ENCODE measurements around the gene SLC35F1. TPM values are rescaled to one million over a fixed set of nuclear protein-coding genes. Genes with fewer than 3 reads are reported as not detected.

The SLC35F1 gene
- total RNA-seq, 3 donors from 2014 or later = 0.23 to 6.1 (median 0.29) TPM

- no peaks in the 10 kb centered on the region for H3K4me1 ChIP-seq (ENCODE audit: low read depth)
- intact Hi-C loops (cut with DNase I, micrococcal nuclease) = no loop called here
- ATAC-seq (no peak), DNase-seq (no peak)
- no peaks in the 10 kb centered on the region for H3K9me3 ChIP-seq
- H3K36me3 ChIP-seq (ENCODE audit: low read depth) = no peaks in the 10 kb centered on the region
- TF ChIP-seq, protein P1, sequence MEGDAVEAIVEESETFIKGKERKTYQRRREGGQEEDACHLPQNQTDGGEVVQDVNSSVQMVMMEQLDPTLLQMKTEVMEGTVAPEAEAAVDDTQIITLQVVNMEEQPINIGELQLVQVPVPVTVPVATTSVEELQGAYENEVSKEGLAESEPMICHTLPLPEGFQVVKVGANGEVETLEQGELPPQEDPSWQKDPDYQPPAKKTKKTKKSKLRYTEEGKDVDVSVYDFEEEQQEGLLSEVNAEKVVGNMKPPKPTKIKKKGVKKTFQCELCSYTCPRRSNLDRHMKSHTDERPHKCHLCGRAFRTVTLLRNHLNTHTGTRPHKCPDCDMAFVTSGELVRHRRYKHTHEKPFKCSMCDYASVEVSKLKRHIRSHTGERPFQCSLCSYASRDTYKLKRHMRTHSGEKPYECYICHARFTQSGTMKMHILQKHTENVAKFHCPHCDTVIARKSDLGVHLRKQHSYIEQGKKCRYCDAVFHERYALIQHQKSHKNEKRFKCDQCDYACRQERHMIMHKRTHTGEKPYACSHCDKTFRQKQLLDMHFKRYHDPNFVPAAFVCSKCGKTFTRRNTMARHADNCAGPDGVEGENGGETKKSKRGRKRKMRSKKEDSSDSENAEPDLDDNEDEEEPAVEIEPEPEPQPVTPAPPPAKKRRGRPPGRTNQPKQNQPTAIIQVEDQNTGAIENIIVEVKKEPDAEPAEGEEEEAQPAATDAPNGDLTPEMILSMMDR (IDR thresholded peaks at IDR 0.05) = no peak
- no peak overlapping the region for H3K4me3 ChIP-seq
Observed at GRCh38 chr6:118101831-118102345, 194.8 kb downstream of the SLC35F1 start.

DNA sequence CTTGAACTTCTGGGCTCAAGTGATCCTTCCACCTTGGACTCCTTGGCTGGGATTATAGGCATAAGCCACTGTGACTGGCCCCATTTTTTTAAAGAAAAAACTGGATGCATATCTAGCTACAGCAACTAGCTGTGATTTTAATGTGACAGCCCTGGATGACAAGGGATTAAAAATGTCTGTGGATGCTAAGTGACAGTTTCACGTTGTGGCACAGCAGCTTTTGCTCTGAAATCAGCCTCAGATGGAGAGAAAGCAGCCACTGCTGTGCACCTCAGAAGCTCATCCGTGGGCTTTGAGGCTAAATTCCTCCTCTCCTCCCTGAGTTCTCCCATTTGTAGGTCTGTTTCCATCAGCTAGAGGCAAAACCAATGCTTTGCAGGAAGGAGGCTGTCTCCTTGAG lies 195.3 kb downstream of the SLC35F1 start:
- TF ChIP-seq, protein P1 (IDR thresholded peaks at IDR 0.05) = no peak
- DNase-seq = no peak

GRCh38 chr6:118103381-118104146 lies 196.5 kb downstream of the SLC35F1 start:
- ATAC-seq = no peak
- intact Hi-C loops (cut with DNase I, micrococcal nuclease) = no loop called here
- H3K4me1 ChIP-seq (ENCODE audit: low read depth) = no peaks in the 10 kb centered on the region
- no peaks in the 10 kb centered on the region for H3K9me3 ChIP-seq
- TF ChIP-seq, protein P1 (IDR thresholded peaks at IDR 0.05) = no peak
- no peak for DNase-seq
- H3K36me3 ChIP-seq (ENCODE audit: low read depth) = no peaks in the 10 kb centered on the region
- H3K4me3 ChIP-seq = no peak overlapping the region

More for the DNA sequence above, 195.3 kb downstream of the SLC35F1 start:
- H3K9me3 ChIP-seq = no peaks in the 10 kb centered on the region
- intact Hi-C loops (cut with DNase I, micrococcal nuclease) = no loop called here
- no peaks in the 10 kb centered on the region for H3K36me3 ChIP-seq (ENCODE audit: low read depth)
- H3K4me1 ChIP-seq (ENCODE audit: low read depth) = no peaks in the 10 kb centered on the region
- no peak overlapping the region for H3K4me3 ChIP-seq
- no peak for ATAC-seq

GRCh38 chr6:118122161-118122725 lies 215.2 kb downstream of the SLC35F1 start:
- no peak for ATAC-seq
- TF ChIP-seq, protein P1 (IDR thresholded peaks at IDR 0.05) = no peak
- Histone ChIP-seq H3K9me3 (no peaks in the 10 kb centered on the region), H3K36me3 (ENCODE audit: low read depth) (no peaks in the 10 kb centered on the region), H3K4me3 (no peak overlapping the region), H3K4me1 (ENCODE audit: low read depth) (no peaks in the 10 kb centered on the region)
- intact Hi-C loops (cut with DNase I, micrococcal nuclease) = no loop called here
- DNase-seq = no peak

- no peaks in the 10 kb centered on the region for H3K9me3 ChIP-seq
- ATAC-seq (no peak), DNase-seq (no peak)
- TF ChIP-seq, protein P1 (IDR thresholded peaks at IDR 0.05) = no peak
- H3K4me3 ChIP-seq = no peak overlapping the region
- no peaks in the 10 kb centered on the region for H3K4me1 ChIP-seq (ENCODE audit: low read depth)
- intact Hi-C loops (cut with DNase I, micrococcal nuclease) = no loop called here
- no peaks in the 10 kb centered on the region for H3K36me3 ChIP-seq (ENCODE audit: low read depth)
Observed at GRCh38 chr6:118122801-118123200, 215.7 kb downstream of the SLC35F1 start.
